Esophagus squamous epithelium (tissue), 4 donors: Measurements from ENCODE around the gene TMEM38B.

Experiments used
- POLR2A ChIP-seq, 4 donors: fragments of 450-650 bp; IDR thresholded peaks; one replicate each; pipeline ENCODE4 v1.6.1; 2017; ENCODE audit warnings: antibody characterized with exemption in 4 of 4, mild to moderate bottlenecking in 4 of 4, moderate library complexity in 3 of 4
- TF ChIP-seq, protein P1 (sequence below), 6 experiments: fragments of 450-650 bp in 4 of 6; fragments of 200-600 bp in 2 of 6; sonication (generic) in 2 of 6; IDR thresholded peaks; one replicate each; pipeline ENCODE4 v1.5.1; 2016 to 2019; ENCODE audit warnings: antibody characterized with exemption in 6 of 6, mild to moderate bottlenecking in 4 of 6, moderate library complexity in 4 of 6

DNA sequence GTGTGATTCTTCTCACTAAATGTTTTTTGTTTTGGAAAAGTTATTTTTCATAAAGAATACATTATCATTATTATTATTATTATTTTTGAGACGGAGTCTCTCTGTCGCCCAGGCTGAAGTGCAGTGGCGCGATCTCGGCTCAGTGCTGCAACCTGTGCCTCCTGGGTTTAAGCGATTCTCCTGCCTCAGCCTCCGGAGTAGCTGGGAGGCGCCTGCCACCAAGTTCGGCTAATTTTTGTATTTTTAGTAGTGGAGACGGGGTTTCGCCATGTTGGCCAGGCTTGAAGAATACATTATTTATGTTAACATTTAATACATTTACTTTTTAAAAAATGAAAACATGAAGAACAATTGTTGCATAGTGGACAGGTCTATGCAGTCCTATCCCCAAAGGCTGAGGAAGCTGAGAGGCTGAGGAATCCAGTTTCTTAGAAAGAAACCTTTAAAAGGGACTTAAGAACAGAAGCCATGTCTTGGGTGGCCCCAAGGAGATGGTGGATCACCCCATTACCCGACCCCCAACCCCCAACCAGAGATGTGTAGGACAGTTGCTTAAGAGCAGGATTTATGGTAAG lies 2.0 kb downstream of the TMEM38B start:
- TF ChIP-seq, protein P1, sequence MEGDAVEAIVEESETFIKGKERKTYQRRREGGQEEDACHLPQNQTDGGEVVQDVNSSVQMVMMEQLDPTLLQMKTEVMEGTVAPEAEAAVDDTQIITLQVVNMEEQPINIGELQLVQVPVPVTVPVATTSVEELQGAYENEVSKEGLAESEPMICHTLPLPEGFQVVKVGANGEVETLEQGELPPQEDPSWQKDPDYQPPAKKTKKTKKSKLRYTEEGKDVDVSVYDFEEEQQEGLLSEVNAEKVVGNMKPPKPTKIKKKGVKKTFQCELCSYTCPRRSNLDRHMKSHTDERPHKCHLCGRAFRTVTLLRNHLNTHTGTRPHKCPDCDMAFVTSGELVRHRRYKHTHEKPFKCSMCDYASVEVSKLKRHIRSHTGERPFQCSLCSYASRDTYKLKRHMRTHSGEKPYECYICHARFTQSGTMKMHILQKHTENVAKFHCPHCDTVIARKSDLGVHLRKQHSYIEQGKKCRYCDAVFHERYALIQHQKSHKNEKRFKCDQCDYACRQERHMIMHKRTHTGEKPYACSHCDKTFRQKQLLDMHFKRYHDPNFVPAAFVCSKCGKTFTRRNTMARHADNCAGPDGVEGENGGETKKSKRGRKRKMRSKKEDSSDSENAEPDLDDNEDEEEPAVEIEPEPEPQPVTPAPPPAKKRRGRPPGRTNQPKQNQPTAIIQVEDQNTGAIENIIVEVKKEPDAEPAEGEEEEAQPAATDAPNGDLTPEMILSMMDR (IDR thresholded peaks at IDR 0.05), result no peak
- TF ChIP-seq POLR2A (IDR thresholded peaks at IDR 0.05), result no peak
